Measurements from ENCODE around the gene SMCO4. TPM values are rescaled to one million over a fixed set of nuclear protein-coding genes. Genes with fewer than 3 reads are reported as not detected.
"Not testable (repeated sequence)": the region's sequence is repeated elsewhere in the genome, so short reads cannot be mapped to it uniquely, and the experiment has no call there.

SMCO4 gene
- total and polyA plus RNA-seq, 2 donors (not counting 1 experiment from before 2014, with no cell fraction given): 3.6 to 5.1 TPM

DNA sequence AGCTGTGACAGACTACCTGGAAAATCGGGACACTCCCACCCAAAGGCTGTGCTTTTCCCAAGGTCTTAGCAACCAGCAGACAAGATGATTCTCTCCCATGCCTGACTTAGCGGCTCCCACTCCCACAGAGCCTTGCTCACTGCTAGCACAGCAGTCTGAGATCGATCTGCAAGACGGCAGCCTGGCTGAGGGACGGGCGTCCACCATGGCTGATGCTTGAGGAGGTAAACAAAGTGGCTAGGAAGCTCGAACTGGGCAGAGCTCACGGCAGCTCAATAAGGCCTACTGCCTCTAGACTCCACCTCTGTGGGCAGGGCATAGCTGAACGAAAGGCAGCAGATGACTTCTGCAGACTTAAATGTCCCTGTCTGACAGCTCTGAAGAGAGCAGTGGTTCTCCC is 84.9 kb downstream of the SMCO4 start:
- TF ChIP-seq EZH2 (IDR thresholded peaks at IDR 0.05; ENCODE audit: borderline replicate concordance, insufficient read depth, low read depth, low read length, poor library complexity, severe bottlenecking): no peak
- no peak for TF ChIP-seq CTCF (IDR thresholded peaks at IDR 0.05)
- no peaks in the 10 kb centered on the region for H3K4me1 Mint-ChIP-seq
- H3K79me2 ChIP-seq (ENCODE audit: control insufficient read depth, insufficient read depth, low read length): no peaks in the 10 kb centered on the region
- ATAC-seq (ENCODE audit: low read depth): no peak
- POLR2A ChIA-PET: no interaction called here
- H3K27me3 ChIP-seq (replicated peaks in 1 of 4; ENCODE audit: control extremely low read depth in 1 of 4, control insufficient read depth in 3 of 4, insufficient read depth in 4 of 4, low read length in 3 of 4): no peaks in the 10 kb centered on the region
- no peaks in the 10 kb centered on the region for H3K9me3 ChIP-seq (ENCODE audit: control extremely low read depth in 1 of 3, control insufficient read depth in 2 of 3, insufficient read depth in 1 of 3, low read length in 2 of 3)
- no peaks in the 10 kb centered on the region for H3K36me3 ChIP-seq (replicated peaks in 1 of 2; ENCODE audit: control extremely low read depth in 1 of 2, control insufficient read depth in 1 of 2, extremely low read depth in 1 of 2, insufficient read depth in 2 of 2, low read length in 1 of 2)
- intact Hi-C loops (cut with micrococcal nuclease): no loop called here
- no peaks in the 10 kb centered on the region for H4K20me1 ChIP-seq (ENCODE audit: control insufficient read depth, insufficient read depth, low read length, poor library complexity, severe bottlenecking)
- no peak overlapping the region for H3K27ac ChIP-seq (ENCODE audit: low read length in 2 of 2)
- no peak for DNase-seq
- no peak overlapping the region for H3K27ac Mint-ChIP-seq
- no peak overlapping the region for H3K4me3 Mint-ChIP-seq
- H2AFZ ChIP-seq (ENCODE audit: insufficient read depth, low read depth, low read length, poor library complexity, severe bottlenecking): no peak overlapping the region
- CTCF ChIA-PET: interaction anchor here (0.6 kb wide), 1 partner anchor 284 kb away, joined by 5 read pairs; no protein-coding TSS in a partner anchor
- H3K27me3 Mint-ChIP-seq: peaks cover 12% of the 10 kb centered on the region
- H3K4me1 ChIP-seq (ENCODE audit: control insufficient read depth in 2 of 2, insufficient read depth in 2 of 2, low read length in 2 of 2): no peaks in the 10 kb centered on the region
- H3K9ac ChIP-seq (ENCODE audit: low read length): no peak overlapping the region
- no peak overlapping the region for H3K4me2 ChIP-seq (replicated peaks; ENCODE audit: low read depth, low read length, poor library complexity, severe bottlenecking)
- no peak overlapping the region for H3K4me3 ChIP-seq (ENCODE audit: control extremely low read depth in 1 of 5, extremely low read depth in 1 of 5, insufficient read depth in 1 of 5, low read depth in 2 of 5, low read length in 4 of 5)
- 99% methylated on average over 9 of the region's 9 CpGs for WGBS (ENCODE audit: insufficient coverage)
- peaks cover 4% of the 10 kb centered on the region for H3K9me3 Mint-ChIP-seq (ENCODE audit: insufficient read depth)

DNA sequence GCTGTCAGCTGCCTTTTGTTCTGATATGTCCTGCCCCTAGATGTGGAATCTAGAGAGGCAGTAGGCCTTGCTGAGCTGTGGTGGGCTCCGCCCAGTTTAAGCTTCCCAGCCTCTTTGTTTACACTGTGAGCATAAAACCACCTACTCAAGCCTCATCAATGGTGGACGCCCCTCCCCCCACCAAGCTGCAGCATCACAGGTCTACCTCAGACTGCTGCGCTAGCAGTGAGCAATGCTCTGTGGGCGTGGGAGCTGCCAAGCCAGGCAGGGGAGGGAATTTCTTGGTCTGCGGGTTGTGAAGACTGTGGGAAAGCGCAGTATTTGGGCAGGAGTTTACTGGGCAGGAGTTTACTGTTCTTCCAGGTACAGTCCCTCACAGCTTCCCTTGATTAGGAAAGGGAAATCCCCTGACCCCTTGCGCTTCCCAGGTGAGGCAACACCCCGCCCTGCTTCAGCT is 98.5 kb downstream of the SMCO4 start:
- Histone ChIP-seq H3K9me3 (ENCODE audit: control extremely low read depth in 1 of 3, control insufficient read depth in 2 of 3, insufficient read depth in 1 of 3, low read length in 2 of 3) (peaks cover 0 to 8% (median 0%) of the 10 kb centered on the region in 3 donors), H4K20me1 (ENCODE audit: control insufficient read depth, insufficient read depth, low read length, poor library complexity, severe bottlenecking) (no peaks in the 10 kb centered on the region), H3K4me2 (replicated peaks; ENCODE audit: low read depth, low read length, poor library complexity, severe bottlenecking) (no peak overlapping the region), H3K79me2 (ENCODE audit: control insufficient read depth, insufficient read depth, low read length) (no peaks in the 10 kb centered on the region), H3K27ac (ENCODE audit: low read length in 2 of 2) (no peak overlapping the region), H3K9ac (ENCODE audit: low read length) (no peak overlapping the region), H2AFZ (ENCODE audit: insufficient read depth, low read depth, low read length, poor library complexity, severe bottlenecking) (no peak overlapping the region), H3K36me3 (replicated peaks in 1 of 2; ENCODE audit: control extremely low read depth in 1 of 2, control insufficient read depth in 1 of 2, extremely low read depth in 1 of 2, insufficient read depth in 2 of 2, low read length in 1 of 2) (no peaks in the 10 kb centered on the region), H3K27me3 (replicated peaks in 1 of 4; ENCODE audit: control extremely low read depth in 1 of 4, control insufficient read depth in 3 of 4, insufficient read depth in 4 of 4, low read length in 3 of 4) (no peaks in the 10 kb centered on the region), H3K4me3 (ENCODE audit: control extremely low read depth in 1 of 5, extremely low read depth in 1 of 5, insufficient read depth in 1 of 5, low read depth in 2 of 5, low read length in 4 of 5) (no peak overlapping the region), H3K4me1 (ENCODE audit: control insufficient read depth in 2 of 2, insufficient read depth in 2 of 2, low read length in 2 of 2) (no peaks in the 10 kb centered on the region)
- no peak for ATAC-seq (ENCODE audit: low read depth)
- CTCF ChIA-PET: no interaction called here
- Mint-ChIP-seq H3K9me3 (ENCODE audit: insufficient read depth) (peaks cover 4% of the 10 kb centered on the region), H3K4me3 (no peak overlapping the region), H3K4me1 (no peaks in the 10 kb centered on the region), H3K27me3 (peaks cover 5% of the 10 kb centered on the region), H3K27ac (no peak overlapping the region)
- POLR2A ChIA-PET: no interaction called here
- intact Hi-C loops (cut with micrococcal nuclease): no loop called here
- TF ChIP-seq CTCF (IDR thresholded peaks at IDR 0.05): no peak
- no peak for TF ChIP-seq EZH2 (IDR thresholded peaks at IDR 0.05; ENCODE audit: borderline replicate concordance, insufficient read depth, low read depth, low read length, poor library complexity, severe bottlenecking)
- no peak for DNase-seq
- whole genome bisulfite sequencing (ENCODE audit: insufficient coverage): 96% methylated on average over 5 of the region's 8 CpGs

DNA sequence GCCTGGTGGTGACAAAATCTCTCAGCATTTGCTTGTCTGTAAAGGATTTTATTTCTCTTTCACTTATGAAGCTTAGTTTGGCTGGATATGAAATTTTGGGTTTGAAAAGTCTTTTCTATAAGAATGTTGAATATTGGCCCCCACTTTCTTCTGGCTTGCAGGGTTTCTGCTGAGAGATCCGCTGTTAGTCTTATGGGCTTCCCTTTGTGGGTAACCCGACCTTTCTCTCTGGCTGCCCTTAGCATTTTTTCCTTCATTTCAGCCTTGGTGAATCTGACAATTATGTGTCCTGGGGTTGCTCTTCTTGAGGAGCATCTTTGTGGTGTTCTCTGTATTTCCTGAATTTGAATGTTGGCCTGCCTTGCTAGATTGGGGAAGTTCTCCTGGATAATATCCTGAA is 100.0 kb downstream of the SMCO4 start:
- H3K79me2 ChIP-seq (ENCODE audit: control insufficient read depth, insufficient read depth, low read length); H3K4me1 Mint-ChIP-seq; H3K27me3 Mint-ChIP-seq; H3K27me3 ChIP-seq (replicated peaks in 1 of 4; ENCODE audit: control extremely low read depth in 1 of 4, control insufficient read depth in 3 of 4, insufficient read depth in 4 of 4, low read length in 3 of 4); CTCF ChIA-PET; H2AFZ ChIP-seq (ENCODE audit: insufficient read depth, low read depth, low read length, poor library complexity, severe bottlenecking); intact Hi-C loops (cut with micrococcal nuclease); H3K27ac Mint-ChIP-seq; H3K9me3 ChIP-seq (ENCODE audit: control extremely low read depth in 1 of 3, control insufficient read depth in 2 of 3, insufficient read depth in 1 of 3, low read length in 2 of 3); ATAC-seq (ENCODE audit: low read depth); H3K27ac ChIP-seq (ENCODE audit: low read length in 2 of 2); H3K4me3 ChIP-seq (ENCODE audit: control extremely low read depth in 1 of 5, extremely low read depth in 1 of 5, insufficient read depth in 1 of 5, low read depth in 2 of 5, low read length in 4 of 5); H3K9me3 Mint-ChIP-seq (ENCODE audit: insufficient read depth); H3K36me3 ChIP-seq (replicated peaks in 1 of 2; ENCODE audit: control extremely low read depth in 1 of 2, control insufficient read depth in 1 of 2, extremely low read depth in 1 of 2, insufficient read depth in 2 of 2, low read length in 1 of 2); H4K20me1 ChIP-seq (ENCODE audit: control insufficient read depth, insufficient read depth, low read length, poor library complexity, severe bottlenecking); H3K9ac ChIP-seq (ENCODE audit: low read length); H3K4me1 ChIP-seq (ENCODE audit: control insufficient read depth in 2 of 2, insufficient read depth in 2 of 2, low read length in 2 of 2); H3K4me3 Mint-ChIP-seq; DNase-seq; H3K4me2 ChIP-seq (replicated peaks; ENCODE audit: low read depth, low read length, poor library complexity, severe bottlenecking); POLR2A ChIA-PET: not testable (repeated sequence)
- 100% methylated on average over 1 of the region's 2 CpGs for WGBS (ENCODE audit: insufficient coverage)
